ENCODE measurements around the gene AKT1. TPM values are rescaled to one million over a fixed set of nuclear protein-coding genes. Genes with fewer than 3 reads are reported as not detected.
A peak's percentile ranks its signal among the peaks of the same experiment; 100 is the strongest.

The AKT1 gene
- total and polyA plus RNA-seq, 2 of the 13 experiments (the other 11 are each of a cell fraction or from before 2014, with no cell fraction given): 96.2 to 116 TPM

DNA sequence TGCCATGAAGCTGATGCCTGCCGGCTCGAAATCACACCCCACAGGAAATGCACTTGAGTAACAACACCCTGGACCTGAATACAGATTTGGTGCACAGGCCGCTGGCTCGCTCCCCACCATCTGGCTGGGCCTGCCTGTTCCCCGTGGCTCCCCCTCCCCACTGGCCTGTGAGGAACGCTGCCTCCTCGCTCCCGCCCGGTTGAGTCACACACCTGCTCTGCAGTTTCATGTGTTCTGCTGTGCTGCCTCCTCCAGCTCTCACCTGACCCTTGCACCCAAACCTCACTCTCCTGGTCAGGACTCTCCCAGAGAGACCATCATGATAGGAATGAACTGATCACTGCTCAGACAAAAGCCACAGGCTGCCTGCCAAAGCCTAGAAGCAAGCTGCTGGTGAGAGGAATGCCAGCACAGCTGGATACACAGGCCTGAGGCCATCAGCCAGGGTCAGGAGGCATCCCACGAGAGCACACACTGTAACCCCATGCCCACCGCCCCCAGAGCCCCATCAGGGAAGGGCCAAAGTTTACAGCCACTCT lies 46.4 kb downstream of the AKT1 start (continued):
- TF ChIP-seq, protein P1, sequence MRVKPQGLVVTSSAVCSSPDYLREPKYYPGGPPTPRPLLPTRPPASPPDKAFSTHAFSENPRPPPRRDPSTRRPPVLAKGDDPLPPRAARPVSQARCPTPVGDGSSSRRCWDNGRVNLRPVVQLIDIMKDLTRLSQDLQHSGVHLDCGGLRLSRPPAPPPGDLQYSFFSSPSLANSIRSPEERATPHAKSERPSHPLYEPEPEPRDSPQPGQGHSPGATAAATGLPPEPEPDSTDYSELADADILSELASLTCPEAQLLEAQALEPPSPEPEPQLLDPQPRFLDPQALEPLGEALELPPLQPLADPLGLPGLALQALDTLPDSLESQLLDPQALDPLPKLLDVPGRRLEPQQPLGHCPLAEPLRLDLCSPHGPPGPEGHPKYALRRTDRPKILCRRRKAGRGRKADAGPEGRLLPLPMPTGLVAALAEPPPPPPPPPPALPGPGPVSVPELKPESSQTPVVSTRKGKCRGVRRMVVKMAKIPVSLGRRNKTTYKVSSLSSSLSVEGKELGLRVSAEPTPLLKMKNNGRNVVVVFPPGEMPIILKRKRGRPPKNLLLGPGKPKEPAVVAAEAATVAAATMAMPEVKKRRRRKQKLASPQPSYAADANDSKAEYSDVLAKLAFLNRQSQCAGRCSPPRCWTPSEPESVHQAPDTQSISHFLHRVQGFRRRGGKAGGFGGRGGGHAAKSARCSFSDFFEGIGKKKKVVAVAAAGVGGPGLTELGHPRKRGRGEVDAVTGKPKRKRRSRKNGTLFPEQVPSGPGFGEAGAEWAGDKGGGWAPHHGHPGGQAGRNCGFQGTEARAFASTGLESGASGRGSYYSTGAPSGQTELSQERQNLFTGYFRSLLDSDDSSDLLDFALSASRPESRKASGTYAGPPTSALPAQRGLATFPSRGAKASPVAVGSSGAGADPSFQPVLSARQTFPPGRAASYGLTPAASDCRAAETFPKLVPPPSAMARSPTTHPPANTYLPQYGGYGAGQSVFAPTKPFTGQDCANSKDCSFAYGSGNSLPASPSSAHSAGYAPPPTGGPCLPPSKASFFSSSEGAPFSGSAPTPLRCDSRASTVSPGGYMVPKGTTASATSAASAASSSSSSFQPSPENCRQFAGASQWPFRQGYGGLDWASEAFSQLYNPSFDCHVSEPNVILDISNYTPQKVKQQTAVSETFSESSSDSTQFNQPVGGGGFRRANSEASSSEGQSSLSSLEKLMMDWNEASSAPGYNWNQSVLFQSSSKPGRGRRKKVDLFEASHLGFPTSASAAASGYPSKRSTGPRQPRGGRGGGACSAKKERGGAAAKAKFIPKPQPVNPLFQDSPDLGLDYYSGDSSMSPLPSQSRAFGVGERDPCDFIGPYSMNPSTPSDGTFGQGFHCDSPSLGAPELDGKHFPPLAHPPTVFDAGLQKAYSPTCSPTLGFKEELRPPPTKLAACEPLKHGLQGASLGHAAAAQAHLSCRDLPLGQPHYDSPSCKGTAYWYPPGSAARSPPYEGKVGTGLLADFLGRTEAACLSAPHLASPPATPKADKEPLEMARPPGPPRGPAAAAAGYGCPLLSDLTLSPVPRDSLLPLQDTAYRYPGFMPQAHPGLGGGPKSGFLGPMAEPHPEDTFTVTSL (CRISPR knock-in tag; IDR thresholded peaks at IDR 0.05; ENCODE audit: borderline replicate concordance): no peak; the same call in 1 of the 2 replicates
- peak; percentile 52; the same call in 1 of the 3 replicates for TF ChIP-seq MXI1 (IDR thresholded peaks at IDR 0.05; ENCODE audit: borderline replicate concordance, low read depth, low read length)
- no peak for TF ChIP-seq GZF1 (CRISPR knock-in tag; IDR thresholded peaks at IDR 0.05)
- TF ChIP-seq, protein P2, sequence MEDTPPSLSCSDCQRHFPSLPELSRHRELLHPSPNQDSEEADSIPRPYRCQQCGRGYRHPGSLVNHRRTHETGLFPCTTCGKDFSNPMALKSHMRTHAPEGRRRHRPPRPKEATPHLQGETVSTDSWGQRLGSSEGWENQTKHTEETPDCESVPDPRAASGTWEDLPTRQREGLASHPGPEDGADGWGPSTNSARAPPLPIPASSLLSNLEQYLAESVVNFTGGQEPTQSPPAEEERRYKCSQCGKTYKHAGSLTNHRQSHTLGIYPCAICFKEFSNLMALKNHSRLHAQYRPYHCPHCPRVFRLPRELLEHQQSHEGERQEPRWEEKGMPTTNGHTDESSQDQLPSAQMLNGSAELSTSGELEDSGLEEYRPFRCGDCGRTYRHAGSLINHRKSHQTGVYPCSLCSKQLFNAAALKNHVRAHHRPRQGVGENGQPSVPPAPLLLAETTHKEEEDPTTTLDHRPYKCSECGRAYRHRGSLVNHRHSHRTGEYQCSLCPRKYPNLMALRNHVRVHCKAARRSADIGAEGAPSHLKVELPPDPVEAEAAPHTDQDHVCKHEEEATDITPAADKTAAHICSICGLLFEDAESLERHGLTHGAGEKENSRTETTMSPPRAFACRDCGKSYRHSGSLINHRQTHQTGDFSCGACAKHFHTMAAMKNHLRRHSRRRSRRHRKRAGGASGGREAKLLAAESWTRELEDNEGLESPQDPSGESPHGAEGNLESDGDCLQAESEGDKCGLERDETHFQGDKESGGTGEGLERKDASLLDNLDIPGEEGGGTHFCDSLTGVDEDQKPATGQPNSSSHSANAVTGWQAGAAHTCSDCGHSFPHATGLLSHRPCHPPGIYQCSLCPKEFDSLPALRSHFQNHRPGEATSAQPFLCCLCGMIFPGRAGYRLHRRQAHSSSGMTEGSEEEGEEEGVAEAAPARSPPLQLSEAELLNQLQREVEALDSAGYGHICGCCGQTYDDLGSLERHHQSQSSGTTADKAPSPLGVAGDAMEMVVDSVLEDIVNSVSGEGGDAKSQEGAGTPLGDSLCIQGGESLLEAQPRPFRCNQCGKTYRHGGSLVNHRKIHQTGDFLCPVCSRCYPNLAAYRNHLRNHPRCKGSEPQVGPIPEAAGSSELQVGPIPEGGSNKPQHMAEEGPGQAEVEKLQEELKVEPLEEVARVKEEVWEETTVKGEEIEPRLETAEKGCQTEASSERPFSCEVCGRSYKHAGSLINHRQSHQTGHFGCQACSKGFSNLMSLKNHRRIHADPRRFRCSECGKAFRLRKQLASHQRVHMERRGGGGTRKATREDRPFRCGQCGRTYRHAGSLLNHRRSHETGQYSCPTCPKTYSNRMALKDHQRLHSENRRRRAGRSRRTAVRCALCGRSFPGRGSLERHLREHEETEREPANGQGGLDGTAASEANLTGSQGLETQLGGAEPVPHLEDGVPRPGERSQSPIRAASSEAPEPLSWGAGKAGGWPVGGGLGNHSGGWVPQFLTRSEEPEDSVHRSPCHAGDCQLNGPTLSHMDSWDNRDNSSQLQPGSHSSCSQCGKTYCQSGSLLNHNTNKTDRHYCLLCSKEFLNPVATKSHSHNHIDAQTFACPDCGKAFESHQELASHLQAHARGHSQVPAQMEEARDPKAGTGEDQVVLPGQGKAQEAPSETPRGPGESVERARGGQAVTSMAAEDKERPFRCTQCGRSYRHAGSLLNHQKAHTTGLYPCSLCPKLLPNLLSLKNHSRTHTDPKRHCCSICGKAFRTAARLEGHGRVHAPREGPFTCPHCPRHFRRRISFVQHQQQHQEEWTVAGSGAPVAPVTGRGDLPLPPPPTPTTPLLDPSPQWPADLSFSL (CRISPR knock-in tag; IDR thresholded peaks at IDR 0.05): no peak
- TF ChIP-seq NCOR1 (IDR thresholded peaks at IDR 0.05; ENCODE audit: borderline replicate concordance, low read length): peak; percentile 46; the same call in 1 of the 2 replicates
- TF ChIP-seq, protein P3, sequence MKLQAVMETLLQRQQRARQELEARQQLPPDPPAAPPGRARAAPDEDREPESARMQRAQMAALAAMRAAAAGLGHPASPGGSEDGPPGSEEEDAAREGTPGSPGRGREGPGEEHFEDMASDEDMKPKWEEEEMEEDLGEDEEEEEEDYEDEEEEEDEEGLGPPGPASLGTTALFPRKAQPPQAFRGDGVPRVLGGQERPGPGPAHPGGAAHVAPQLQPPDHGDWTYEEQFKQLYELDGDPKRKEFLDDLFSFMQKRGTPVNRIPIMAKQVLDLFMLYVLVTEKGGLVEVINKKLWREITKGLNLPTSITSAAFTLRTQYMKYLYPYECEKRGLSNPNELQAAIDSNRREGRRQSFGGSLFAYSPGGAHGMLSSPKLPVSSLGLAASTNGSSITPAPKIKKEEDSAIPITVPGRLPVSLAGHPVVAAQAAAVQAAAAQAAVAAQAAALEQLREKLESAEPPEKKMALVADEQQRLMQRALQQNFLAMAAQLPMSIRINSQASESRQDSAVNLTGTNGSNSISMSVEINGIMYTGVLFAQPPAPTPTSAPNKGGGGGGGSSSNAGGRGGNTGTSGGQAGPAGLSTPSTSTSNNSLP (IDR thresholded peaks at IDR 0.05; ENCODE audit: low read depth, low read length): 0 out of 2 replicates have a peak, but pooled peaks have one; percentile 11
- peak; percentile 77; the same call in 1 of the 2 replicates for TF ChIP-seq ARNTL (CRISPR knock-in tag; IDR thresholded peaks at IDR 0.05)
- TF ChIP-seq, protein P4, sequence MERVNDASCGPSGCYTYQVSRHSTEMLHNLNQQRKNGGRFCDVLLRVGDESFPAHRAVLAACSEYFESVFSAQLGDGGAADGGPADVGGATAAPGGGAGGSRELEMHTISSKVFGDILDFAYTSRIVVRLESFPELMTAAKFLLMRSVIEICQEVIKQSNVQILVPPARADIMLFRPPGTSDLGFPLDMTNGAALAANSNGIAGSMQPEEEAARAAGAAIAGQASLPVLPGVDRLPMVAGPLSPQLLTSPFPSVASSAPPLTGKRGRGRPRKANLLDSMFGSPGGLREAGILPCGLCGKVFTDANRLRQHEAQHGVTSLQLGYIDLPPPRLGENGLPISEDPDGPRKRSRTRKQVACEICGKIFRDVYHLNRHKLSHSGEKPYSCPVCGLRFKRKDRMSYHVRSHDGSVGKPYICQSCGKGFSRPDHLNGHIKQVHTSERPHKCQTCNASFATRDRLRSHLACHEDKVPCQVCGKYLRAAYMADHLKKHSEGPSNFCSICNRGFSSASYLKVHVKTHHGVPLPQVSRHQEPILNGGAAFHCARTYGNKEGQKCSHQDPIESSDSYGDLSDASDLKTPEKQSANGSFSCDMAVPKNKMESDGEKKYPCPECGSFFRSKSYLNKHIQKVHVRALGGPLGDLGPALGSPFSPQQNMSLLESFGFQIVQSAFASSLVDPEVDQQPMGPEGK (CRISPR knock-in tag; IDR thresholded peaks at IDR 0.05): peak; percentile 37
